Measurements from ENCODE around the gene PROB1.

GRCh38 chr5:139392678-139393496 is 2.0 kb downstream of the PROB1 start:
- no peak for TF ChIP-seq POLR2A (IDR thresholded peaks at IDR 0.05)
- TF ChIP-seq CTCF (IDR thresholded peaks at IDR 0.05 in 4 of 5, conservative IDR thresholded peaks at IDR 0.05 in 1 of 5), result peak; percentile 36 to 60 (median 51)

All from gastrocnemius medialis (tissue), 4 donors.